ENCODE results near the gene WWOX.

WWOX gene

GRCh38 chr16:78464833-78465232 lies 365.4 kb downstream of the WWOX start:
- ChIA-PET CTCF (no interaction called here), POLR2A (no interaction called here)
- H3K4me3 ChIP-seq (ENCODE audit: low read depth, low read length), result no peak overlapping the region
- DNase-seq (ENCODE audit: low read depth, low spot score), result no peak
- no peak for TF ChIP-seq CTCF (IDR thresholded peaks at IDR 0.05; ENCODE audit: insufficient read depth, low read length, missing control alignments)

DNA sequence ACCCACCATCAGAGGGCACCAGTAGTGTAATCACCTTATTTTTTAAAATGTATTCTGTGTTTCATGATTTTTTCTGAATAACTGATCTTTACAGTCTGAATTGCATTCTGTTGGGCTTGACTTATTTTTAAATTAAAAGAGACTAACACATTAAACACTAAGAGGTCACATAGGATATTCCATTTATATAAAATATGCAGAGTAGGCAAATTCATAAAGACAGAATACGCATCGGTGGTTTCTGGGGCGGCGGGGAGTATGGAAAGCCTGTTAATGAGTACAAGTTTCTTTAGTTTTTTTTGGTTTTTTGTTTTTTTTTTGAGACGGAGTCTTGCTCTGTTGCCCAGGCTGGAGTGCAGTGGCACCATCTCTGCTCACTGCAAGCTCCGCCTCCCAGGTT lies 366.3 kb downstream of the WWOX start:
- H3K4me3 ChIP-seq (ENCODE audit: low read depth, low read length), result no peak overlapping the region
- no peak for DNase-seq (ENCODE audit: low read depth, low spot score)
- ChIA-PET CTCF (no interaction called here), POLR2A (no interaction called here)
- no peak for TF ChIP-seq CTCF (IDR thresholded peaks at IDR 0.05; ENCODE audit: insufficient read depth, low read length, missing control alignments)

DNA sequence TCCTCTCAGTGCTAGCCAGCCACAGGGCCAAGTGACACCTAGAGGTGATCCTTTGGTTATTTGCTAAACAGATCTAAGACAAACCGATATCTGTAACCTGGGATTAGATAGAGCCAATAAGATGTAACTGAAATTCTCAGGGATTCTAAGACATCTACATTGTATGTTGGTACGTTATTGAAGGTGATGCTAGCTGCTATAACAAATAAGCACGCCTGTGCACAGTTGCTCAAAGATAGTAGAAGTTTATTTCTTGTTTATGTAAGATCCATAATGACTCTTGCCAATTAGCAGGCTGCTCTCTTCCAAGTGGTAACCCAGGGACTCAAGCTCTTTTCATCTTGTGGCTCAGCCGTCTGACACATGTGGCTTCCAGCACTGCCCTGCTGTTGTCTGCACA lies 370.3 kb downstream of the WWOX start:
- no peak overlapping the region for H3K4me3 ChIP-seq (ENCODE audit: low read depth, low read length)
- POLR2A ChIA-PET, result no interaction called here
- no peak for DNase-seq (ENCODE audit: low read depth, low spot score)
- CTCF ChIA-PET, result no interaction called here
- TF ChIP-seq CTCF (IDR thresholded peaks at IDR 0.05; ENCODE audit: insufficient read depth, low read length, missing control alignments), result no peak

DNA sequence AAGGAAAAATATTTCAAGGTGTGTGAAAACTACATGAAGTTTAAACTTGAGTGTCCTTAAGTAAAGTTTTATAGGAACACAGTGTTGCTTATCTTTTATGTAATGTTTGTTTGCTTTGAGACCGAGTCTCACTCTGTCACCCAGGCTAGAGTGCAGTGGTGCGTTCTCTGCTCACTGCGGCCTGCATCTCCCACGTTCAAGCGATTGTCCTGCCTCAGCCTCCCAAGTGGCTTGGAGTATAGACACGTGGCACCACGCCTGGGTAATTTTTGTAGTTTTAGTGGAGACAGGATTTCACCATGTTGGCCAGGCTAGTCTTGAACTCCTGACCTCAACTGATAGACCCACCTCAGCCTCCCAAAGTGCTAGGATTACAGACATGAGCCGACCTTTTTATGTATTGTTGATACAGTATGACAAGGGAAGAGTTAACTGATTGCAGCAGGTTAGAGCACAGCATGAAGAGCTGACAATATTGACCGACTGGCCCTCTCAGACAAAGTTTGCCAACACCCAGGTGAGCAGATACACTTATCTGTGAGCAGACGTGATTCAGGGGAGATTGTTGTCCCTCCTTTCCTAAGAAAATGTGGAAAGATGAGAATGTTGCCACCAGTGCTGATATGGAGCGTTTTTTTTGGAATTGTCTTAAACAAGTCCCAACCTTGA lies 373.7 kb downstream of the WWOX start:
- ChIA-PET POLR2A (no interaction called here), CTCF (no interaction called here)
- no peak for TF ChIP-seq CTCF (IDR thresholded peaks at IDR 0.05; ENCODE audit: insufficient read depth, low read length, missing control alignments)
- DNase-seq (ENCODE audit: low read depth, low spot score), result no peak
- no peak overlapping the region for H3K4me3 ChIP-seq (ENCODE audit: low read depth, low read length)

DNA sequence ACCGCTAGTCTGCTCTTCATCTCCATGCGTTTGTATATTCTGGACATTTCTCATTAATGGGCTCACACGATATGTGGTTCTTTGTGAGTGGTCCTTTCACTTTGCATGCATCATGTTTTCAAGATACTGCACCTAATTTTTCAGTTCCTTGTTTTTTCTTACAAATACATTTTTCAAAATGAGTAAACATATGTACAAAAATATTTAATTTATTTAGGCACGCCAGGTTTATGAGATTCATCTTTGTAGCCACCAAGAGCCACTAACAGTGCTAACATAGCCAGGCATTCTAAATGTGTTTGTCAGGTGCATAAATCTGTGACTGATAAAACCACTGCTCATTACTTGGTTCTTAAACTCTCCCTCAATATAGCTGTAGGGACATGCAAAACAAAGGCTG lies 375.3 kb downstream of the WWOX start:
- CTCF ChIA-PET, result no interaction called here

DNA sequence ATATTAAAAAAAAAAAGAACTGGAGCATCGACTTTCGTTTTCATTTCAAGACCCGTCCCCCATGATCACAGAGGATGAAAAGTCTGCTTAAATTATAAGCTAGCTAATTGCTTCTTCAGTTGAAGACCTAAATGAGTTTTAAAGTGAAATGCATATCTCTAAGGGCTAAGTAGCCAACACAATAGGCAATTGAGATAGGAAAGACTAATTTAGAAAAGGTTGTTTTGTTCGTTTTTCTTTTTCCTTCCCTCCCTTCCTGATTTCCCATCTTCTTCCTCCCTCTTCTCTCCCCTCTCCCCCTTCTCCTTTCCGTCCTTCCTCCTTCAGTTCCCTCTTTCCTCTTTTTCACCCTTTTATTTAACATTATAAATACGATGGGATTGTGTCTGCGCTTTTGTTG lies 377.2 kb downstream of the WWOX start:
- ChIA-PET CTCF (no interaction called here), POLR2A (no interaction called here)
- no peak overlapping the region for H3K4me3 ChIP-seq (ENCODE audit: low read depth, low read length)
- no peak for TF ChIP-seq CTCF (IDR thresholded peaks at IDR 0.05; ENCODE audit: insufficient read depth, low read length, missing control alignments)
- DNase-seq (ENCODE audit: low read depth, low spot score), result no peak

More for the DNA sequence above, 375.3 kb downstream of the WWOX start:
- POLR2A ChIA-PET, result no interaction called here
- DNase-seq (ENCODE audit: low read depth, low spot score), result no peak
- H3K4me3 ChIP-seq (ENCODE audit: low read depth, low read length), result no peak overlapping the region
- TF ChIP-seq CTCF (IDR thresholded peaks at IDR 0.05; ENCODE audit: insufficient read depth, low read length, missing control alignments), result no peak

All from AG04449 (cell line).